Breast epithelium (tissue), 4 donors: ENCODE measurements around the gene IL37. TPM values are rescaled to one million over a fixed set of nuclear protein-coding genes. Genes with fewer than 3 reads are reported as not detected.

Experiments used
- DNase-seq, 2 donors: peaks; one replicate each; pipeline ENCODE4 v3.0.0-alpha.2; 2019; ENCODE audit warnings: low spot score in 2 of 2
- H3K27ac ChIP-seq, 2 donors: fragments of 200-600 bp; sonication (generic) in 1 of 2; one replicate each; pipeline ENCODE4 v1.5.1; 2016 to 2019; ENCODE audit warnings: mild to moderate bottlenecking in 1 of 2
- H3K27me3 ChIP-seq, 2 donors: fragments of 200-600 bp; sonication (generic) in 1 of 2; one replicate each; pipeline versions ENCODE4 v1.5.1 to v1.6.0; 2017 to 2019; ENCODE audit warnings: control low read depth in 1 of 2, mild to moderate bottlenecking in 1 of 2
- H3K36me3 ChIP-seq: fragments of 200-600 bp; one replicate; pipeline ENCODE4 v1.5.1; 2019
- H3K4me1 ChIP-seq, 2 donors: fragments of 200-600 bp; sonication (generic); one replicate each; pipeline ENCODE4 v1.5.1; 2016 to 2019; ENCODE audit warnings: control low read depth in 1 of 2
- H3K4me3 ChIP-seq, 3 donors: fragments of 200-600 bp; sonication (generic); 1 replicate in 2 of 3; 2 replicates in 1 of 3; pipeline ENCODE4 v1.5.1; 2016 to 2019; ENCODE audit warnings: mild to moderate bottlenecking in 3 of 3, moderate library complexity in 2 of 3
- H3K9me3 ChIP-seq, 2 donors: fragments of 200-600 bp; sonication (generic) in 1 of 2; one replicate each; pipeline ENCODE4 v1.5.1; 2016 to 2019; ENCODE audit warnings: control low read depth in 1 of 2
- CTCF ChIP-seq, 3 donors: fragments of 450-650 bp; IDR thresholded peaks; one replicate each; pipeline ENCODE4 v1.5.1; 2016 to 2017; ENCODE audit warnings: antibody characterized with exemption in 3 of 3, mild to moderate bottlenecking in 3 of 3, moderate library complexity in 3 of 3
- POLR2A ChIP-seq: fragments of 450-650 bp; IDR thresholded peaks from one replicate; pipeline ENCODE4 v1.6.1; 2016; ENCODE audit warnings: antibody characterized with exemption, mild to moderate bottlenecking, moderate library complexity
- POLR2AphosphoS5 ChIP-seq, 3 donors: sonication (generic); formaldehyde crosslinking; IDR thresholded peaks; one replicate each; pipeline ENCODE4 v1.6.1; 2017; ENCODE audit warnings: antibody characterized with exemption in 3 of 3
- intact Hi-C: fragments of 100-400 bp; cut with DNase I; formaldehyde crosslinking; loops from one replicate; pipeline ENCODE4 v1.15.1; 2023; ENCODE audit warnings: low total_unique reads
- total RNA-seq, 3 donors: library from RNA; depleted of rRNA; stranded (reverse); fragments of >200 nt; gene quantifications; one replicate each; pipeline ENCODE4 v1.1.0, GENCODE V29; 2016

Gene IL37
- not detected for total RNA-seq

GRCh38 chr2:112910865-112911264, at the start of gene IL37:
Gene IL37 (plus strand): TSS chr2:112911165. CDS start chr2:112913013, 1,848 bp downstream.
- no peak within 1 kb of the TSS for H3K4me3 ChIP-seq
- TF ChIP-seq CTCF (IDR thresholded peaks at IDR 0.05) = no peak
- TF ChIP-seq POLR2A = no peak
- no peak for TF ChIP-seq POLR2AphosphoS5 (IDR thresholded peaks at IDR 0.05)
- no peaks in the 10 kb centered on the region for H3K36me3 ChIP-seq
- intact Hi-C loops = no loop called here
- no peaks in the 10 kb centered on the region for H3K9me3 ChIP-seq
- H3K27ac ChIP-seq = no peak within 1 kb of the TSS
- H3K27me3 ChIP-seq = peaks cover 0 to 4% of the 10 kb centered on the region in 2 donors
- H3K4me1 ChIP-seq = no peaks in the 10 kb centered on the region
- no peak for DNase-seq

- TF ChIP-seq CTCF (IDR thresholded peaks at IDR 0.05) (no peak), POLR2A (no peak), POLR2AphosphoS5 (IDR thresholded peaks at IDR 0.05) (no peak)
- Histone ChIP-seq H3K4me3 (no peak overlapping the region), H3K27ac (no peak overlapping the region), H3K9me3 (peaks cover 0 to 17% of the 10 kb centered on the region in 2 donors), H3K36me3 (no peaks in the 10 kb centered on the region), H3K27me3 (peaks cover 0 to 18% of the 10 kb centered on the region in 2 donors), H3K4me1 (no peaks in the 10 kb centered on the region)
- no peak for DNase-seq
- intact Hi-C loops = no loop called here
These were observed 46.9 kb upstream of the IL37 start for GRCh38 chr2:112864072-112864471.

- DNase-seq = no peak
- Histone ChIP-seq H3K9me3 (no peaks in the 10 kb centered on the region), H3K27ac (no peak overlapping the region), H3K4me1 (no peaks in the 10 kb centered on the region), H3K36me3 (no peaks in the 10 kb centered on the region), H3K4me3 (no peak overlapping the region), H3K27me3 (peaks cover 0 to 18% of the 10 kb centered on the region in 2 donors)
- intact Hi-C loops = no loop called here
- TF ChIP-seq CTCF (IDR thresholded peaks at IDR 0.05) (no peak), POLR2AphosphoS5 (IDR thresholded peaks at IDR 0.05) (no peak), POLR2A (no peak)
These were observed 44.7 kb upstream of the IL37 start for GRCh38 chr2:112866128-112866835.

- Histone ChIP-seq H3K27ac (no peak overlapping the region), H3K27me3 (peaks cover 0 to 18% of the 10 kb centered on the region in 2 donors), H3K9me3 (no peaks in the 10 kb centered on the region), H3K4me1 (no peaks in the 10 kb centered on the region), H3K36me3 (no peaks in the 10 kb centered on the region), H3K4me3 (no peak overlapping the region)
- no peak for DNase-seq
- intact Hi-C loops = no loop called here
- TF ChIP-seq POLR2AphosphoS5 (IDR thresholded peaks at IDR 0.05) (no peak), POLR2A (no peak), CTCF (IDR thresholded peaks at IDR 0.05) (no peak)
These were observed 43.0 kb upstream of the IL37 start for GRCh38 chr2:112867701-112868631.
